Type B pancreatic cell (in vitro differentiated cells): ENCODE data around the gene OR8D4. TPM values are rescaled to one million over a fixed set of nuclear protein-coding genes. Genes with fewer than 3 reads are reported as not detected.
"Not testable (repeated sequence)": the region's sequence is repeated elsewhere in the genome, so short reads cannot be mapped to it uniquely, and the experiment has no call there.

Experiments
- DNase-seq: peaks from one replicate; pipeline ENCODE4 v3.0.0; 2021; ENCODE audit warnings: mixed read lengths; ENCODE audit not compliant: unreplicated experiment; ENCODE audit errors: extremely low spot score
- H3K27ac Mint-ChIP-seq: 2 replicates; pipeline ENCODE4 v1.8.0; 2021; ENCODE audit warnings: mild to moderate bottlenecking, mixed read lengths
- H3K27me3 Mint-ChIP-seq: 2 replicates; pipeline ENCODE4 v1.8.0; 2021; ENCODE audit warnings: mixed read lengths
- H3K36me3 Mint-ChIP-seq: 2 replicates; pipeline ENCODE4 v1.8.0; 2021; ENCODE audit warnings: mixed read lengths
- H3K4me1 Mint-ChIP-seq: one replicate; pipeline ENCODE4 v1.8.0; 2021; ENCODE audit warnings: mixed read lengths; ENCODE audit not compliant: unreplicated experiment
- H3K4me3 Mint-ChIP-seq: 2 replicates; pipeline ENCODE4 v1.8.0; 2021; ENCODE audit warnings: mild to moderate bottlenecking, mixed read lengths
- H3K9me3 Mint-ChIP-seq: 2 replicates; pipeline ENCODE4 v1.8.0; 2021; ENCODE audit warnings: mixed read lengths
- CTCF ChIP-seq: fragments of 200-600 bp; sonication (generic); conservative IDR thresholded peaks from 2 replicates; pipeline ENCODE4 v1.5.0; 2021; ENCODE audit warnings: antibody characterized with exemption, mild to moderate bottlenecking
- long read RNA-seq: library from polyadenylated mRNA; unstranded; transcript quantifications from one replicate; pipeline ENCODE4 v2.0.0, GENCODE V29; 2020
- total RNA-seq: library from RNA; stranded (reverse); gene quantifications from 2 replicates; pipeline ENCODE4 v1.2.1, GENCODE V29; 2021; ENCODE audit warnings: low replicate concordance

Gene OR8D4
- not detected in 2 replicates for total RNA-seq
- long read RNA-seq, partial matches to known transcripts = 0 of 1 reads
- long read RNA-seq, other reads (novel, unspliced or antisense) = 0 of 1 reads

- Mint-ChIP-seq H3K36me3 (no peaks in the 10 kb centered on the region), H3K9me3 (no peaks in the 10 kb centered on the region), H3K27ac (no peak within 1 kb of the TSS), H3K27me3 (peaks cover 4% of the 10 kb centered on the region), H3K4me3 (no peak within 1 kb of the TSS), H3K4me1 (no peaks in the 10 kb centered on the region)
- DNase-seq = no peak
- no peak for TF ChIP-seq CTCF
Measured at GRCh38 chr11:123901867-123902266, at the start of gene OR8D4. OR8D4 (plus strand) TSS chr11:123902167; CDS start chr11:123906432, 4,265 bp downstream.

- H3K4me1 Mint-ChIP-seq = no peaks in the 10 kb centered on the region
- no peak overlapping the region for H3K4me3 Mint-ChIP-seq
- H3K27me3 Mint-ChIP-seq = peaks cover 13% of the 10 kb centered on the region
- no peaks in the 10 kb centered on the region for H3K36me3 Mint-ChIP-seq
- TF ChIP-seq CTCF = no peak
- no peak for DNase-seq
- H3K27ac Mint-ChIP-seq = no peak overlapping the region
- no peaks in the 10 kb centered on the region for H3K9me3 Mint-ChIP-seq
Measured at GRCh38 chr11:123852321-123852720, 49.6 kb upstream of the OR8D4 start.

GRCh38 chr11:123853038-123853437, 48.9 kb upstream of the OR8D4 start:
- no peak for DNase-seq
- no peaks in the 10 kb centered on the region for H3K4me1 Mint-ChIP-seq
- no peaks in the 10 kb centered on the region for H3K9me3 Mint-ChIP-seq
- H3K27ac Mint-ChIP-seq = no peak overlapping the region
- peaks cover 11% of the 10 kb centered on the region for H3K27me3 Mint-ChIP-seq
- no peaks in the 10 kb centered on the region for H3K36me3 Mint-ChIP-seq
- TF ChIP-seq CTCF = no peak
- H3K4me3 Mint-ChIP-seq = no peak overlapping the region

- no peaks in the 10 kb centered on the region for H3K27me3 Mint-ChIP-seq
- no peaks in the 10 kb centered on the region for H3K36me3 Mint-ChIP-seq
- no peaks in the 10 kb centered on the region for H3K9me3 Mint-ChIP-seq
- TF ChIP-seq CTCF = no peak
- H3K4me3 Mint-ChIP-seq = no peak overlapping the region
- H3K4me1 Mint-ChIP-seq = no peaks in the 10 kb centered on the region
- H3K27ac Mint-ChIP-seq = no peak overlapping the region
- DNase-seq = no peak
Measured at GRCh38 chr11:123856444-123856843, 45.5 kb upstream of the OR8D4 start.

GRCh38 chr11:123859731-123860130, 42.2 kb upstream of the OR8D4 start:
- DNase-seq = no peak
- no peak overlapping the region for H3K4me3 Mint-ChIP-seq
- no peaks in the 10 kb centered on the region for H3K4me1 Mint-ChIP-seq
- H3K36me3 Mint-ChIP-seq = no peaks in the 10 kb centered on the region
- no peaks in the 10 kb centered on the region for H3K27me3 Mint-ChIP-seq
- H3K9me3 Mint-ChIP-seq = no peaks in the 10 kb centered on the region
- H3K27ac Mint-ChIP-seq = no peak overlapping the region
- TF ChIP-seq CTCF = no peak

GRCh38 chr11:123865293-123865692, 36.7 kb upstream of the OR8D4 start:
- not testable (repeated sequence) for H3K4me1 Mint-ChIP-seq, DNase-seq, H3K9me3 Mint-ChIP-seq, H3K36me3 Mint-ChIP-seq, H3K27me3 Mint-ChIP-seq, H3K4me3 Mint-ChIP-seq, H3K27ac Mint-ChIP-seq

GRCh38 chr11:123867795-123868194, 34.2 kb upstream of the OR8D4 start:
- not testable (repeated sequence) for H3K4me1 Mint-ChIP-seq, H3K36me3 Mint-ChIP-seq, H3K9me3 Mint-ChIP-seq, H3K27ac Mint-ChIP-seq, DNase-seq, H3K27me3 Mint-ChIP-seq, H3K4me3 Mint-ChIP-seq
